ENCODE results near the gene ERFL.
"Not testable (repeated sequence)": the region's sequence is repeated elsewhere in the genome, so short reads cannot be mapped to it uniquely, and the experiment has no call there.

ERFL gene

DNA sequence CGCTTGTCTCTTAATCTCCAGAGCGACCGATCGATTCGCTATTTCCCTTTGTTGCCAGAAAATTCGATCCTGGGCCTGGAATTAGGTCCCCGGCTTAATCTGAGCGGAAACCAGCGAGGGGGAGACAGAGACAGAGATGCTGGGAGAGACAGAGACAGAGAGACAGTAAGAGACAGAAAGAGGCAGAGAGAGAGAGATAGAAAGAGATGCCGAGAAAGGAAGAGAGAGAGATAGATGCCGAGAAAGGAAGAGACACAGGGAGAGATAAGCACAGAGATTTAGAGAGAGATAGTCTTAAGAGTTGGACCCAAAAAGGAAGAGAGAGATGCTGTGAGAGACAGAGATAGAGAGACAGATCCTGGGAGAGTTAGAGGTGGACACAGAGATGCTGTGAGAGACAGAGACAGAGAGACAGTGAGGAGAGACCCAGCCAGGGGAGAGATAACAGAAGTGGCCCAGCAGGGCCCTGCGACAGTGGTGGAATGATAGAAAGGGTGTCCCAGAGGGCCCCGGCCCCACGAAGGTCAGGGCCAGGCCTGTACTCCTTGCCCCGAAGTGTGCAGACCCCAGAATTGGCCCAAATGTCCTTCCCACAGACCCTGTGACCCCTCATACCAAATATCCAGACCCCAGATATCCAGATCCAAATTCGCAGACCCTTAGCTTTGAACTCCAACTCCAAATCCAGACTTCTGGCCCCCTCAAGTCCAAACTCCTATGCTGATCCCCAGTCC is 1.3 kb downstream of the ERFL start:
- no peak for DNase-seq

DNA sequence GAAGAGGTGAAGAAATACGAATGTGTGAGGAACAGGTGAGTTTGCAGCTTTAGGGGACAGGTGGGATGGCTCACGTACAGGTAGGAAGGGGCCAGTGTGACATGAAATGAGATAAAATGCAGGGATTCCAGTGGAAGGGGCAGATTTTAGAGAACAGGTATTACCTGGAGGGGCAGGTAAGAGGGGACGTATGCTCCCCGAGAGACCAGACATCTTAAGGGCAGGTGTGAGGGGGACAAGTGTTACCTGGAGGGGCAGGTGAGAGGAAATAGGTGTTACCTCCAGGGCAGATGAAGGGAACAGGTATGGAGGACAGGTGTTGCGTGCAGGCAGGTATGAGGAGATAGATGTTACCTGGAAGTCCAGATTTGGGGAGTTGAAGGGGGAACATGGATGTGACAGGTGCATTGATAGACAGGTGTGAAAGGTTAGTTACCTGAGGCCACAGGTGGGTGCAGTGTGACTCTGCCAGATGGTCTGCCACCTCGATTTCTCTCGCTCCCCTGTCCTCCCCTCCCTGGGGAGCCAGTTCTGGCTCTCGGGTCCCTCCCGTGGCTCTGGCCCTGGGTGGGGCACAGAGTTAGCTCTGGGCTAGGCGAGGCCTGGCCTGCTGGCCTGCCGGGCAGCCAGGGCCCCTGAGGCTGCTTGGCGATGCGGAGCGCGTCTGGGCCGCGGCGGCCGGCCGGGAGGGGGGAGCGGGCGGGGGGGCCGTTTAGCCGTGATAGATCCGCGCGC is 2.1 kb downstream of the ERFL start:
- DNase-seq: no peak

DNA sequence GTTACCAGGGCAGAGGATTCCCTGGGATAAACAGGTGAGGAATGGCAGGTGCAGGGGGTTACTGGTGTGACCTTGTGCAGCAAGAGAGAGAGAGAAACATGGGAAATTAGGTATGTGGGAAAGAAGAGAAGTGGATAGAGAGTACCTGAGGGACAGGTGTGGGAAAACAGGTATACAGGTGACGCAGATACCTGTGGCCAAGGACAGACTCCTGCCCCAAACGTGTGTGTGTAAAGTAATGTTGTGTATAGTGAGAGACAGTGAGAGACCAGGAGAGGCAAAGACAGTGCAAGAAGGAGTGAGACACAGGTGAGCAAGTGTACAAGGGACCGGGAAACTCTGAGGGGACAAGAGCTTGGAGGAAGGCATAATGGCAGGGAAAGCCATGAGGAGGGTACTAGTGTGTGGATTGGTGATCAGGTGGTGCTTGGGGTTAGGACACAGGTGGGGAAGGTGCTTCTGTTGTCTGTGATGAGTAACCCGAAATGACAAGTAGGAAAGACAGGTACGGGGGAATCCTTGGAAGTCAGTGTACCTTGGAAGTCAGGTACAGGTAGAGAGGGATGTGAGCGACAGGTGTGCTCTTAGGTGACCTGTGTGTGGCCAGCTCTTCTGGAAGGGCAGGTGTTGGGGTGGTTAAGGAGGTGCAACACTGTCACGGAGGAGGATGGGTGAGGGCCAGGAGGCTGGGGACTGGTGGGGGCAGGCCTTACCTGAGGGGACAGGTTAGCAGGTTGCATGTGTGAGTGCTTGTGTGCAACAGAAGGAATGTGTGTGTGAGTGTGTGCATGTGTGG is 2.8 kb downstream of the ERFL start:
- no peak for DNase-seq

DNA sequence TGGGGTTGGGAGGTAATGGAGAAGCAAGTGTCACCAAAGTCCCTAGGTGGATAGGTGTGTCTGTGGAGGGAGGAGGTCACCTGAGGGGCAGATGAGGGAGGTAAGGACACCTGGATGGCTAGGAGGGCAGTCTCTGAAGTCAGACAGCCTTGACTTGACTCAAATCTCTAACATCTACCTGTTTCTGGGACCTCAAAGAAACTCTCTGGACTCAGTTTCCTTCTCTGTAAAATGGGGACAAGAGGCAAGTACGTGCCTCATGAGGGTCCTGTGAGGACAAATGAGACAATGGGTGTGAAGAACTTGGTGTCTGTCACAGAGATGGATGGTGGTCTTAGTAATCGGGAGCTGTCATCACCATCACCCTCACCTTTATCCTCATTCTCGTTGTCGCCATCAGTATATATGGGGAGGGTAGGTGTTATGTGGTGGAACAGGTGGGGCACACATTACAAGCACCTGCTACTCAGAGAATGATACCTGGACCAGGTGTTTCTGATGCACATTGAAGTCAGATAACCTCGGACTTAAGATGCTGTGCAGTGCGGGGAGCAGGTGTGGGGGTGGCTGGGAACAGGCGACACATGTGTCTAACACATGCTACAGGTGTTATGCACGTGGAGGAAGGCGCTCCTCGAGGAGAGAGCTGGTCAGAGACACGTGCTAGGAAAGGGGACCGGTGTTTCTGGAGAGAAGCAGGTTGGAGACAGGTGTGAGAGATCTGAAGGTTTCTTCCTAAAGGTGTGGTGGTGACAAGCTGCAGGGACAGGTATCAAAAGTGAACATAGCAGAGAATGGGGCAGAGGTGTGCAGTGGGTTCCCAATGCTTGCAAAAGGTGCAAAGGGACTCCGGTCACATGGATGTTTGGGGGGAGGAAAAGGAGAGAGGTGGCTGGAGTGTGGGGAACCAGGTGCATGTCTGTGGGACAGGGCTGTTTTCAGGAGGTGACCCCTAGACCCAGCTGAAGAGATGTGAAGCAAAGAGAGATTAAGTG is 3.8 kb downstream of the ERFL start:
- no peak for DNase-seq

DNA sequence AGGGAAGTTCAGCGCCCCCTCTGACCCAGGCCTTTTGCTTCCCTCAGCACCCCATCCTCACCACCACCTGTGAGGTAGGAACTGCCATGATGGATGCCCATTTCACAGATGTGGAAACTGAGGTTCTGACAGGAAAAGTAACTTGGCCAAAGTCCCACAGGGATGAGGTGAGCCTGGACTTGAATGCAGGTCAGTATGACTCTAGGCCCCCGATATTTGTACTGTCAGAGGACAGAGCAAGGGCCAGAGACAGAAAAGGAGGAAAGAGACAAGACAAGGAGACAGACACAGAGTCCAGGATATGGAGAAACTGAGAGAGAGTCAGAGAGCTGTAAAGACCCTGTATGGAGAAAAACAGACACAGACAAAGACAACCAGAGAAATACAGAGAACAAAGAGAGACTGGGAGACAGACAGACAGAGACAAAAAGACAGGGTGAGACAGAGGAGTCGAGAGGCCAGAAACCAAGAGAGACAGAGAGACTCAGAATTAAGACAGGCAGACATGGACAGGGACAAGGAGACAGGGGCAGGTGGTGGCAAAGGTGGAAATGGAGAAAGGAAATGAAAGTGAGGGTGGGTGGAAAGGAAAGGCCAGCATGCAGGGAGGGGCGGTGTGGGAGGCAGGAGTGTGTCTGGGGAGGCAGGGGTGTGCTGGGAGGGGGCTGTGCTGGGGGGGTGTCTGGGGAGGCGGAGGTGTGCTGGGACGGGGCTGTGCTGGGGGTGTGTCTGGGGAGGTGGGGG is 5.0 kb downstream of the ERFL start:
- DNase-seq: no peak

DNA sequence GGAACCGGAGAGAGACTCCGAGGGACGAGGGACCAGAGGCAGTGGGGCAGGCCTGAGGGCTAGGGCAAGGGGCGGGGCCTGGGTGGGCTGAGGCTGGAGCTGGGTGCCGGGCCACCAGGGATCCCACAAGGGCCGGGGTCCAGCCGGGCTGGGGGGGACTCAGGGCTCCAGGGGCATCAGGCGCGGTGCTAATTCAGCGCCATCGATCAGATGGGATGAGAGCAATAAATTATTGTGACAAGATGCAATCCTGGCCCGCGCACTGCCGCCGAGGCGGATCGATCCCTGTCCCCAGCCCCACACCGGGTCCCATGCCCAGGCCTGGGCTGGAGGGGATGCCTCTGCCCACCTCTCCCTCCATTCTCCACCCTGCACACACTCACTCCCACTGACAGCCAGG is 5.7 kb downstream of the ERFL start:
- DNase-seq: no peak

DNA sequence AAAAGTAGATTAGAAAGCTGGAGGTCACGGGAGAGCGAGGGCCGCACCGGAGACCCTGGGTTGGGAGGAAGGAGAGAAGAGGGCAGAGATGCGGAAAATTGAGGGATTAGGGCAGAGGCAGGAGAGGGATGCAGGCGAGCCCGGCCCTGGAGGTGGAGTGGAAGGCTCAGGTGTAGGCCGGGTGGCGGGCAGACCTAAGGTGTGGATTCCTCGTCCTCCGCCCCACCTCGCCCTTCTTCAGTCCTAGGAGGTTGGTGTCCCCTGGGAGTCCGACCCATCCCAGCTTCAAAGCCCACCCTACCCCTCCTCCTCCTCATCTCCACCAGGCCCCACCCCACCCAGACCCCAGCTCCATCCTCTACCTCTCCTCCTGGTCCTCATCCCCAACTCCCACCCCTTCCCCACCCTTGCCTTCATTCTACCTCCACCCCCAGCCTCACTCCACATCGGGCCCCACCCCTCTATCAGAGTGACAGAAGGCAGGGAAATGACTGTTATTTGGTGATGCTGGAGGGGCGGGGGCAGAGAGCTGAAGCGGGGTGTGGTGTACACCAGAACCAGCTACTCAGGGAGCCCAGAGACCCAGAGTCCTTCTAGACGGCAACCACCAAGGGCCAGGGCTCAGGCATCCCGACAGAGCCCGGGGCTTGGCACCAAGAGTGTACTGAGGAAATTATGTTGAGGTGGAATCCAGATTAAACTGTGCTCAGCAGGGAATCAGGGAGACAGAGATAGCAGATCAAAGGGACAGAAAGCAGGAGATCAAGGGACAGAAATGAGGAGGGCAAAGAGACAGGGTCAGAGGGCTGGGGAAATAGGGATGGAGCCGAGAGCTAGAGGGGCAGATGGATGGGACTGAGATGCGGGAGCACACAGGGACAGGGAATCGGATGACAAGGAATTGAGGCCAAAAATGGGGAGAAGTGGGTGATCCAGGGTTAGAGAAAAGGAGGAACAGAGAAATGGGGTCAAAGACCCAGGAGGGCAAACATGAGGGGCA is 6.4 kb downstream of the ERFL start:
- no peak for DNase-seq

DNA sequence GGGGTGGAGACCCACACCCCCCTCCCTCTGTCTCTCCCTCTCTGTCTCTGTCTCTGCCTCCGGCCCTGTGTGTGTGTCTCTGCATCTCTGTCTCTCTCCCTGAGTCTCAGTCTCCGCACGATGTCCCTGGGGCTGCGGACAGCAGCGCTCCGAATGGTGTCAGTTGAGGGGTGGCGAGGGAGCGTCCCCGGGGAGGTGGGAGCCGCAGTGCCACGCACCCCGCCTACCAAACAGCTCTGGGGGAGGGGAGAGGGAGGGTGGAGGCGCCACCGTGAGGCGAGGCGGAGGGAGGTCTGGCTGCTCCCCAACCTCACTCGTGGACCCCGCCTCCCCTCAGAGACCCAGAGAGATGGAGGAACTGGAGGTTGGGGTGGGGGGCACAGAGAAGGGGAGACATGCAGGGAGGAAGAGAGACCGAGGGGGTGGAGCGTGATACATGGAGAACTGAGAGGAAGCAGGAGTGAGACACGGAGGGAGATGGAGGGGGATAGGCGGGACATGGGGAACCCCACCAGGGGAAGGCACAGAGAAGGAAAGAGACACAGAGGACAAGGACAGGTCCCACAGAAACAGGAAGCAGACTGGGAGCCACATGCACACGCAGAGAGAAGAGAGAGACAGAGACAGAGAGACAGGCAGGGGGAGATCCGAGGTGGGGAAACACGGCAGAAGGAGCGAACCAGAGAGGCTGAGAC is 7.2 kb downstream of the ERFL start:
- no peak for DNase-seq

DNA sequence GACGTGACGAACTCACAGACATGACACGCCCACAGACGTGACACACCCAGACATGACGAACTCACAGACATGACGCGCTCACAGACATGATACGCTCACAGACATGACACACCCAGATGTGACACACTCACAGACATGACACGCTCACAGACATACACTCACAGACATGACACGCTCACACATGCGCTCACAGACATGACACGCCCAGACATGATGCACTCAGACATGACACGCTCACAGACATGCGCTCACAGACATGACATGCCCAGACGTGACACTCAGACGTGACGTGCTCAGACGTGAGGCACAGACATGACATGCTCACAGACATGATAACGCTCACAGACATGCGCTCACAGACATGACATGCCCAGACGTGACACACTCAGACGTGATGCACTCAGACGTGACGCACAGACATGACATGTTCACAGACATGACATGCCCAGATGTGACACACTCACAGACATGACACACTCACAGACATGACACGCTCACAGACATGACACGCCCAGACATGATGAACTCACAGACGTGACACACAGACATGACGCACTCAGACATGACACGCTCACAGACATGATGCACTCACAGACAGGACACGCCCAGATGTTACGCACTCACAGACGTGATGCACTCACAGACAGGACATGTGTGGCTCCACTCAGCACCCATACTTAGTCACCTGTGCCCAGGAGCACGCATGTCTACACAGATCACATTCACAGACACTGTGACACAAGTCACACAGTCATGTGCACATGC is 8.1 kb downstream of the ERFL start:
- DNase-seq: no peak

DNA sequence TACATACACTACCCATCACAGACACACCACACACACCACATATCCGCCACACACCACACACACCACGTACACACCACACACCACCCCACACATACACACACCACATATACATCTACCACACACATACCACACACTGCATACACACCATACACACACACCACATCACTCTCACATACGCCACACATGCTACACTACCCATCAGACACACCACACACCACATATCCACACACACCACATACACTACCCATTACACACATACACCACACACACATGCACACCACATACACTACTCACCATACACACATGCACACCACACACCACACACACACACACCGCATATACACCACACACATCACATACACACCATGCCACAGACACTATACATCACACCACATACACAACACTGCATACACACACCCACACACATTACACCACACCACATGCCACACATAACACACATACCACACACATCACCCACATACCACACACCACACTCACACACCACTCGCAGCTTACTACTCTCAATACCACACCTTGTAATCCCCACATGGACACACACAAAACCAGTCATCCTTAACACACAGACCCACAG is 9.5 kb downstream of the ERFL start:
- no peak for DNase-seq

DNA sequence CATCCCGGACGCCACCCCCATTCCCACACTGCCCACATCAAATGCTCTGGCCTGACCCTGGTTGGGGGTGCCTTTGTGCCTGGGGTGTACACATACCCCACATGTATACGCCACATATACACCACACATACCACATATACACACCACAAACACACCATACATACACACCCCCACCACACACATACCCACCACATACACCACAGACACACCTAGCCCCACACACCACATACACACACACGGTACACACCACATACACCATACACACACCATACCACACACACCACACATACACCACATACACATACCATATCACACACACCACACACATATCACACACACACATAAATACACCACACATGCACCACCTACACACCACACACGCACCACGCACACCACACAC is 10.2 kb downstream of the ERFL start:
- no peak for DNase-seq

DNA sequence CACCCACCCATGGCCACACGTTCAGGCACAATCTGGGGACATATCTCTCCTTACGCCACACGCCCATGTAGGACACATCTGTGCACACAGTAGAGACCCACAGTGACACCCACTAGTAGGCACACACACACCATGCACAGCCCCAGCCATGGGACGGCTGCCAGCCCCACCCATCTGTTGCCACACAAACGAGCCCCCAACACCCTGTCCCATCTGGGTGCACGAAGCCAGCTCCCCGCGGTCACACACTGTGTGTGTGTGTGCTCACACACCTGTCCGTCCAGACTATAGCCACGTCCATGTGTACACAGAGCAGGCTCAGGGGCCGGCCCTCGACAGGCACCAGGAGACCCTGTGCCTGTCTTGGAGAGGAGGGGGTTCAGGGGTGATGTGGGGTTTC is 10.6 kb downstream of the ERFL start:
- no peak for DNase-seq

DNA sequence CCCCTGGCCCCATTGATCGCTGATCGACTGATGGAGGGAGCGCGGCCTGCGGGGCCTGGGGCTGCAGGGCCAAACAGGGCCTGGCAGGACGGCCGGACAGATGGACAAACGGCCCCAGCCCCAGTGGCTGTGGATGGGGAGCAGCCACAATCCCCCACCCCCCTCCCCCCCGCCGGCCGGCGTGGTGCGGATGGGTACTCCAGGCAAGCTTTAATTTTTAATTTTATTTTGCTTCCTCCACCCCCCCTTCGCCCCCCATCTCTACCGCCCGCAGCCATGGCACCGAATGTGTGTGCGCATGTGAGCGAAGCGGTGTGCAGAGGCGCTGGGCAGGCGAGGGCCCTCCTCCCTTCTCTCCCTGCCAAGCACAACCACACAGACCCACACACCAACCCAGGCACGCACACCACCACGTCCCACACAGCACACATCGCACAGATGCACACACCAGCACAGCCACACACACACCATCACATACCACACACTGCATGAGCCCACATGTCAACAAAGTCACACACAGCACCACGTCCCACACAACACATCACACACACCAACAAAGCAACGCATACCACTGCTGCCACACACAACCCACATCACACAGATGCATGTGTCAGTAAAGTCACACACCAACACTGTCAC is 12.4 kb downstream of the ERFL start:
- no peak for DNase-seq

DNA sequence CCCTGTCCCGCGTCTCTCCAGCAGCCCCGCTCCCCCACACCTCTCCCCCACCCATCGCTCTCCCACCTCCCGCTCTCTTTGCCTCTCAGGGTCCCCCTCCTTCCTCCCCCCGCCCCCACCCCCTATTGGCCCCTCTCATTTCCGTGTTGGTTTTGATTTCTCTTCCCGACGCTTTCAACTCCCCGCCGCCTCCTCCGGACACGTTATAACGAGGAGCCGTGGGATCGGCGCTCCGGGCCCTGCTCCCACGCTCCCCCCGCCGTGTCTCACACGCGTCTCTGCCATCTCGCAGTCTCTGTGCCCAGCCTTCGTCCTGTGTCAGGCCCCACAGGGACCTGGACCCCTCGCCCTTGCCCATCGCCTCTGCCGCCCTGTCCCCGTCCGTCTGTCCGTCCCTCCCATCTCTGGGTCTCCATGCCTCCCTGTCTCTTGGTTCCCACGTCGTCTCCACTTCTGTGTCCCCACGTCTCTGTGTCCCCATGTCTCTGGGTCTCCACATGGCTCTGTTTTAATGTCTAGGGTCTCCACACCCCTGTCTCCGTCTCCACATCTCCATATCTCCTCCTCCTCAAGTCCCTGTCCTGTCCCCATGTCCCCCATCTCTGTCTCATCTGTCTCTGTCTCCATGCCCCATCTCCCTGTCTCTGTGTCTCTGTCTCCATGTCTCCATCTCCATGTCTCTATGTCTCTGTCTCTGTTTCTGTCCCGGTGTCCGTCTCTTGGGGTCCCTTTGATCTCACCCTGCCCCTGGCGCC is 13.1 kb downstream of the ERFL start:
- no peak for DNase-seq

DNA sequence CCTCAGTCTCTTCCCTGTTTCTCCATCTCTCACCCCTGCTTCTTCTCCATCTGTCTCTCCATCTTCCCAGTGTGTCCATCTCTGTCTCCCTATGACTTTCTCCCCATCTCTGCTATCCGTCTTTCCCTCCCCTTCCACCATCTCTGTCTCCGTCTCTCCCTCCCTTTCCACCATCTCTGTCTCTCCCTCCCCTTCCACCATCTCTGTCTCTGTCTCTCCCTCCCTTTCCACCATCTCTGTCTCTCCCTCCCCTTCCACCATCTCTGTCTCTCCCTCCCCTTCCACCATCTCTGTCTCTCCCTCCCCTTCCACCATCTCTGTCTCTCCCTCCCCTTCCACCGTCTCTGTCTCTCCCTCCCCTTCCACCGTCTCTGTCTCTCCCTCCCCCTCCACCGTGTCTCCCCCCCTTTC is 13.8 kb downstream of the ERFL start:
- not testable (repeated sequence) for DNase-seq

DNA sequence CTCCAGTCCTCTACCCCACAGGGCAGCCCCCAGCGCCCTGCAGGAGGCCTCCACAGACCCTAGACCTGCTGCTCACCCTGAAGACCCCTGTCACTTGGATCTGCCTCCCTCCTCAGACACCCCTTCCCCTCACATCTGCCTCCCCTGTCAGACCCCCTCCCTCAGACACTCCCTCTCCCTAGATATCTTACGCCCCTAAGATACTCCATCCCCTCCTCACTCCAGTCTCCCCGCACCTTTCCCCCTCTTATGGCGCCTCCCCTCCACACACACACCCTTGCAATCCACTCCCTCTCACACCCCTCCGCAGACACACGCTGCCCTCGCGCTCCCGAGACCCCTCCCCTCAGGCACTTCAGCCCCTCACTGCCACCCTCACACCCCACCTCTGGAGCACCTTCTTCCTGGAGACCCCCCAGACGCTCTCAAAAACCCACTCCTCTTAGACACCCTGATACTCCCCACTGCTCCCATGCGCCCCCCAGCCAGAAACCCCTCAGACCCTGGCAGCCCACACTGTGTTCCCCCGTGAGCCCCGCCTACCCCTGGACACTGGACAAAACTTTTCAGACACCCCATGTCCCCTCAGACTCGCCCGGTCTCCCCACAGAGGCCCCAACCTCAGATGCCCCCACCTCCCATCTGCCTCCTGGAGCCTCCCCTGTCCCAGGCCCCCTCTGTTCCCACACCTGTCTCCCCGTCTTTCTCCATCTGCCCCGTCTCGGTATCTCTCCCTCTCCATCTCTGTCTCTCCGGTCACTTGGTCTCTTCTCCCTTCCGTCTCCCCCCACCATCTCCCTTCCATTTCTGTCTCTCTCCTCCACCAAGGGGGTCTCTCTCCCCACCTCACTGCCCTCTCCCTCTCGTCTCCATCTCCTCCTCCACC is 14.5 kb downstream of the ERFL start:
- no peak for DNase-seq

Data from NCI-H187 (cell line).